Endothelial cell of umbilical vein (primary cell): ENCODE measurements around the gene HOXB4.

Experiments
- FOS ChIP-seq: IDR thresholded peaks from 2 replicates; pipeline ENCODE4 v1.6.1; 2011; ENCODE audit warnings: mild to moderate bottlenecking, low read length, moderate library complexity, borderline replicate concordance; ENCODE audit not compliant: insufficient read depth
- GATA2 ChIP-seq: IDR thresholded peaks from 2 replicates; pipeline ENCODE4 v1.7.0; 2011; ENCODE audit warnings: low read depth, mild to moderate bottlenecking, moderate library complexity, mixed read lengths, low read length; ENCODE audit not compliant: insufficient read length, insufficient read depth
- JUN ChIP-seq: IDR thresholded peaks from 2 replicates; pipeline ENCODE4 v1.6.1; 2011; ENCODE audit warnings: borderline replicate concordance, low read depth; ENCODE audit not compliant: insufficient read length, insufficient read depth
- MAX ChIP-seq: IDR thresholded peaks from 2 replicates; pipeline ENCODE4 v1.6.1; 2011; ENCODE audit not compliant: insufficient read depth, insufficient read length
- POLR2A ChIP-seq: IDR thresholded peaks from 2 replicates; pipeline ENCODE4 v1.6.1; 2012; ENCODE audit warnings: low read depth, mild to moderate bottlenecking, control low read depth, low read length
- POLR2AphosphoS5 ChIP-seq: IDR thresholded peaks from 2 replicates; pipeline ENCODE4 v1.6.1; 2012; ENCODE audit warnings: low read depth, mild to moderate bottlenecking, control low read depth, low read length, moderate library complexity; ENCODE audit not compliant: insufficient read depth
- TF ChIP-seq, protein P1 (sequence below), 2 donors: IDR thresholded peaks; 1 replicate in 1 of 2; 2 replicates in 1 of 2; pipeline ENCODE4 v1.5.1; 2011; ENCODE audit warnings: low read length in 2 of 2, mild to moderate bottlenecking in 2 of 2, moderate library complexity in 2 of 2, control low read depth in 1 of 2, inconsistent platforms in 1 of 2, low read depth in 1 of 2; ENCODE audit not compliant: insufficient read depth in 1 of 2; ENCODE audit errors: extremely low read depth in 1 of 2

GRCh38 chr17:48586355-48587258 is 8.5 kb upstream of the HOXB4 start:
- TF ChIP-seq POLR2AphosphoS5, result no peak
- TF ChIP-seq MAX, result no peak
- TF ChIP-seq, protein P1, sequence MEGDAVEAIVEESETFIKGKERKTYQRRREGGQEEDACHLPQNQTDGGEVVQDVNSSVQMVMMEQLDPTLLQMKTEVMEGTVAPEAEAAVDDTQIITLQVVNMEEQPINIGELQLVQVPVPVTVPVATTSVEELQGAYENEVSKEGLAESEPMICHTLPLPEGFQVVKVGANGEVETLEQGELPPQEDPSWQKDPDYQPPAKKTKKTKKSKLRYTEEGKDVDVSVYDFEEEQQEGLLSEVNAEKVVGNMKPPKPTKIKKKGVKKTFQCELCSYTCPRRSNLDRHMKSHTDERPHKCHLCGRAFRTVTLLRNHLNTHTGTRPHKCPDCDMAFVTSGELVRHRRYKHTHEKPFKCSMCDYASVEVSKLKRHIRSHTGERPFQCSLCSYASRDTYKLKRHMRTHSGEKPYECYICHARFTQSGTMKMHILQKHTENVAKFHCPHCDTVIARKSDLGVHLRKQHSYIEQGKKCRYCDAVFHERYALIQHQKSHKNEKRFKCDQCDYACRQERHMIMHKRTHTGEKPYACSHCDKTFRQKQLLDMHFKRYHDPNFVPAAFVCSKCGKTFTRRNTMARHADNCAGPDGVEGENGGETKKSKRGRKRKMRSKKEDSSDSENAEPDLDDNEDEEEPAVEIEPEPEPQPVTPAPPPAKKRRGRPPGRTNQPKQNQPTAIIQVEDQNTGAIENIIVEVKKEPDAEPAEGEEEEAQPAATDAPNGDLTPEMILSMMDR (IDR thresholded peaks at IDR 0.05; ENCODE audit: extremely low read depth in 1 of 2, insufficient read depth in 1 of 2, low read depth in 1 of 2, low read length in 2 of 2), result no peak
- TF ChIP-seq POLR2A, result no peak
- TF ChIP-seq FOS, result no peak
- no peak for TF ChIP-seq JUN
- TF ChIP-seq GATA2, result no peak
